Stimulated activated CD8-positive, alpha-beta memory T cell treated with anti-CD3 and anti-CD28 coated beads, Interleukin-7, amount 100 ng/mL, for 1 hour (primary cell): ENCODE measurements around the gene ARAP3.

Experiments
- DNase-seq, 2 donors: peaks; one replicate each; pipeline ENCODE4 v3.0.0-alpha.2; 2020; ENCODE audit warnings: low read depth in 2 of 2

The ARAP3 gene

DNA sequence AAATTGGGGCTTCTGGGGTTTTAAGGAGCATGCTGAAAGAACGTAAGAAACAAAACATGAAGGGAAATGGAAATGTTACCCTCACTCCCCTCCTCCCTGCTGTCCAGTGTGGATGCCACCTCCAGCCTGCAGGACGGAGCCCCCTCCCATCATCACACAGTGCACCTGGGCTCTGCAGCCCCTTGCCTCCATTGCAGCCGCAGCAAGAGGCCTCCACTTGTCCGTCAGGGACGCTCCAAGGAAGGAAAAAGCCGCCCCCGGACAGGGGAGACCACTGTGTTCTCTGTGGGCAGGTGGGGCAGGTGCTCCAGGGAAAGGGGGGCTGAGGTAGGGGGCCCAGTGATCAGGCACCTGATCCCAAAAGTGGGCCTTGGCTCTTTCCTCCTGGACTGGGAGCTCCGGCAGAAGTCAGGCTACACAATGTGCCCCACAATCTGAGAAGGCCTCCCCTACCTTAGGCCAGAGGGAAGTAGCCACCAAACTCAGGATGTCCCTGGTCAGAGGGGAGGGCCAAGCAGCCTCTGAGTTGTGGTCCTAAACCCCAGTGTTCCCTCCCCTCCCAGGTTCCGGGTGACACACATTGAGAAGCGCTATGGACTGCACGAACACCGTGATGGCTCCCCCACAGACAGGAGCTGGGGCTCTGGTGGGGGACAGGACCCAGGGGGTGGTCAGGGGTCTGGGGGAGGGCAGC lies 42.5 kb downstream of the ARAP3 start:
- DNase-seq = no peak

- DNase-seq = no peak
These were observed 43.3 kb downstream of the ARAP3 start for GRCh38 chr5:141638771-141639170.

DNA sequence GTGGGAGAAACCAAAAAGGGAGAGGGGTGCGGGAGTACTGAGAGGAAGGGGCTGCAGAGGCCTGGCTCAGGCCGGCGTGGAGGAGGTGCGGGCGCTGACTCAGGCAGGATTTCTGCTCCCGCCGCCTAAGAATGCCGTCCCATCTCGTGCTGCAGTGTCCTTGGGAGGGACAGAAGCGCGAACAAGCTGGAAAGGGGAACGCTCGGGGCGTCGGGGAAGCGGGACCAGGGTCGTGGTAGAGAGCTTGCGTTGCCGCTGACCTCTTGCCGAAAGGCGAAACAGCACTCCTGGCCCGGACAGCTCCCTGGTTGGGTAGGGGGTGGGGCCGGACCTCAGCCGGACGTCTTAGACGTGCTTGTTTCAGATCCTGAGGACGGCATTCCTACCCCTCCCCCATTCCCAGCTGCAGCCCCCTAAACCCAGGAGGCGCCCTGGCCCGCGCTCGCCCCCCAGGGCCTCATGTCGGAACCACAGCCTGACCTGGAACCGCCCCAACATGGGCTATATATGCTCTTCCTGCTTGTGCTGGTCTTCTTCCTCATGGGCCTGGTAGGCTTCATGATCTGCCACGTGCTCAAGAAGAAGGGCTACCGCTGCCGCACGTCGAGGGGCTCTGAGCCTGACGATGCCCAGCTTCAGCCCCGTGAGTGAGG lies 44.1 kb downstream of the ARAP3 start:
- DNase-seq = peak in 1 of 2 donors; percentile 22

DNA sequence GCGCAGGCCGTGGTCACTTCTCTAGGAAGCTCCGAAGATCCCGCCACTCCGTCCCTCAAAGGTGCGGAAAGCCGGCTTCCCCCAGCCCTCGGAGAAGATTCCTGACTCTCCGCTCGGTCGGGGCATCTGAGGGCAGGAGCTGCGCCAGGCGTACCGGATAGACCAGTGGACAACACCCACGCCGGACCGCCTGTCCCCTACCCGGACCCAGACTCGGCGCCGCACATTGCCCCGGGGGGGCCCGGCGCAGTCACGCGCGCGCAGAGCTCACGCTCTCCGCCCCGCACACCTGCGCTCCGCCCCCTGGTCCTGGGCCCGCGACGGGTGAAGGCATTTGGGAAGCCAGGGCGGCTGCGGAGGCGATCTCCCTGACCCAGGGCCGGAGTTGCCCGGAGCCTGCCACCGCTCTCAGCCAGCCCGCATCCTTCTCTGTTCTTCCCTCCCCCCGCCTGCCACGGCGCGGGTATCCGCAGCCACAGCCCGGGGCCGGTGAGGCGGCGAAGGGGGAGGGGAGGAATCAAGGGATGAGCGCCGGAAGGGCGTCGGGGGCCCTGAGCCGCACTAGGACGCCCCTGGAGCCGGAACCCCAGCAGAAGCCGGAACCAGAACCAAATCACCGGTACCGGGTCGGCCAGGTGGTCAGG lies 44.8 kb downstream of the ARAP3 start:
- no peak for DNase-seq

DNA sequence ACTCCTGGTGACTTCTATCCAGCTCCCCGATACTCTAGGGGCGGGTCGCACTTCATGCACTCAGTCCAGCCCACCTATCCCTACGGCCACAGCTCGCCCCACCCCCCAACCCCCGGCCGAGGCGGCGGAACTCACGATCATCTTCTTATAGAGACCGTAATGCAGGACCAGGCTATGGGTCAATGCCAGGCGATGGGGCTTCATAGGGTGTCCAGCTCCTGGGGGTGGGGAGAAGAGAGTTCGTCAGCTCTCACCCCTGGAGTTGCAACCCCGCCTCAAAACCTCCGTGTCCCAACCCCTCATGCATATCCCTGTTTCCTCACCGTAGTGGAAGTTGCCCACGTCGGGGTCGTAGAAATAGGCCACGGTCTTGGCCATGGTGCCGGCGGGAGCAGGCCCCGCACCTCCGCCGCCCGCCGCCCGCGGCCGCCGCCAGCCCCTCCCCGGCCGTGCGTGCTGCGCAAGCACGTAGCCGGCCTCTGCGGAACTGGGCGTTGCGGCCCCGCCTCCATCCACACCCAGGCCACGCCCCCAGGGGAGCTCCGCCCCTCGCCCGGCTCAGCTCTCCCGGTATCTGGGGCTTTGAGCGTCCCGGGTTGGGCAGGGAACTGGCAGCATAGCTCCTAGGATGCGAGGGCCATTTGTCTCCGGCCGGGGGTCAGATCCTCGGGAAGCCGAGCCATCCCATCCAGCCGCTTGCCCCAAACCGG lies 45.5 kb downstream of the ARAP3 start, which contains the start of the genes HDAC3 and RELL2:
Gene HDAC3 (minus strand): TSS at position 437 of the 710 bp plus-strand sequence. CDS start 59 bp downstream, at position 378.
Gene RELL2 (plus strand): TSS at position 585 of the 710 bp plus-strand sequence. CDS start 1,229 bp downstream, outside the sequence.
- peak; percentile 88 to 93 for DNase-seq

DNA sequence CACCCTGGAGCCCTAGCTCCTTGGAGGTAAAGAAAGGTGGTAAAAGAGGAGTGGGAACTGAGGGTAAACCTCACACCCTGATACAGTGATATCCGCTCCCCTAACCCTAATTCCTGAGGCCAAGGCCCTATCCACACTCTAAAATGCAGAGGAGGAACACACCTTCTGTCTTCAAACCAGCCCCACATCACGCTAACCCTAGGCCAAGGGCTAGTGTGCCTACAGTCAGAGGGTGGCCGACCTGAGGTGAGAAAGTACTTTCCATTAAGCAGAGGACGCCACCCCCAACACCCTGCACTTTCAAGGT lies 46.0 kb downstream of the ARAP3 start:
- DNase-seq = no peak

DNA sequence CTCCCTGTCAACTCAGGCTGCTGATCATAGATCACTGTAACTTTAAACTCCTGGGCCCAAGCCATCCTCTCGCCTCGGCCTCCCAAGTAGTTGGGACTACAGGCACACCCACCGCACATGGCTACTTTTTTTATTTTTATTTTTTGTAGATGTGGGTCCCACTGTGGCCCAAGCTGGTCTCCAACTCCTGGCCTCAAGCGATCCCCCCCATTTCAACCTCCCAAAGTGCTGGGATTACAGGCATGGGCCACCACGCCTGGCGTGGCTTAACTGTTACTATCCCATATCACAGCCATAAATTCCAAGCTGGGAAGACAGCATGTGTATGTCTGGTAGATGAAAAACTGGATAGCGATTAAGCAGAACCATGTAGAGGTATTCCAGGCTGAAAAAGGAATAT lies 46.4 kb downstream of the ARAP3 start:
- no peak for DNase-seq

GRCh38 chr5:141634720-141635119 lies 47.3 kb downstream of the ARAP3 start:
- no peak for DNase-seq

GRCh38 chr5:141633871-141634561 lies 48.0 kb downstream of the ARAP3 start:
- DNase-seq = no peak

DNA sequence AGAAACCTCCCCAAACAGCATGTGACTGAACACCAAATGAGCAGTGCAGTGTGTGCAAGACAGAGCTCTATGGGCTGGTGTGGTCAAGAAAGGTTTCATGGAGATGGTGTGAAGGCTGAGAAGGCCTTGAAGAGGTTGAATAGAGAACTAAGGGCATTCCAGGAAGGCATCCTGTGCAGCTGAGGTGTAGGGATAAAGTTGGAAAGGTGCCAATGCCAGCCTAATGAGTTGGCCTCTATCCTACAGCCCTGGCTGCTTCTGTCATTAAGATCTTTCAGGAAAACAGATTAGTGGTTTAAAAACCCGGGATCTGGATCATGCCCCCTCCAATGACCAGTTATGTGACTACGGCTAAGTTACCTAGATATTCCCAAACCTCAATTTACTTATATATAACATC lies 49.4 kb downstream of the ARAP3 start:
- no peak for DNase-seq

DNA sequence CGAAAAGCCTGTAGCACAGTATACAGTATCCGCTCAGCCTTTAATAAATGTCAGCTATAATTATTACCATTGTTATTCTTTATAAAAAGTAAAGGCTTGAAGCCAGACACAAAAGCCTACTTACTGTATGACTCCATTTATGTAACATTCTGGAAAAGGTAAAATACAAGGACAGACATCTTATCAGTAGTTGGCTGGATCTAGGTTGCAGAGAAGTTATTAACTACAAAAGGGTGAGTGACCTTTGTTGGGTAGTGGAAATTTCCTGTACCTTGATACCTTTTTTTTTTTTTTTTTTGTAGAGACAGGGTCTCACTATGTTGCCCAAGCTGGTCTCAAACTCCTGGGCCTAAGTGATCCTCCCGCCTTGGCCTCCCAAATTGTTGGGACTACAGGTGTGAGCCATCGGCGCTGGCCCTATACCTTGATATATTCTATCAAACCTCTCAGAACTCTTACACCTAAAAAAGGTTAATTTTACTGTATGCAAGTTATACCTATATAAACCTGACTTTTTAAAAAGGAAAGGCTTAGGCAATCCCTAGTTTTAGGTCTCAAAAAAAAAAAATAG lies 51.4 kb downstream of the ARAP3 start:
- no peak for DNase-seq

DNA sequence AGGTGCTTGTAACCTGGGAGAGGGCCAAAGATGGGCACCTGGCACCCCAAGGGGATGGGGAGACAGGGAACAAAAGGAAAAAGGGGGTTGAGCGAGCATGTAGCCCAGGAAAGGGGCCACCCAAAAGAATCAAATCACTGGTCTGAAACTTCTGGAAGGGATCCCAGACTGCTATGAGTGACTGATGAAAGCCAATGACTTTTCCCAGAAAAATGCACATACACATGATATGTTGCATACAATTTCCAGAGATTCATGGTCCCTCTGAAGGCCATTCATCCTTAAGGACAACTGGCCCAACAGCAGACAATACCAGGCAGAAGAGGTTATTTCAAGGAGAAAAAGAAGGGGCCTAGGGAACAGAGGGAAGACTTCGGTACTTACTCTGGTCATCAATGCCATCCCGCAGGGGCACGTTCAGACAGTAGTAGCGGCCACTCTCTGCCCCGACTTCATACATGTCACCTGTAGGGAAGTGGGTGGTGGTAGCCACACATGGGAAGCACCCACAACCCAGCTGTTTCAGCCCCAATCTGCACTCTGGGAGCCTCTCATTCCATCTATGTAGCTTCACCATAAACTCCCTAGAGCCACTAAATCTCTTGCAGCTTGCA lies 53.7 kb downstream of the ARAP3 start:
- DNase-seq = no peak

- DNase-seq = no peak
These were observed 58.4 kb downstream of the ARAP3 start for GRCh38 chr5:141623611-141624010.

- DNase-seq = no peak
These were observed 58.8 kb downstream of the ARAP3 start for GRCh38 chr5:141623186-141623585.

- peak; percentile 98 for DNase-seq
These were observed 63.1 kb downstream of the ARAP3 start, which contains the start of gene DIAPH1 for GRCh38 chr5:141618804-141619554. Gene DIAPH1 (minus strand): TSS chr5:141619000. CDS start chr5:141618914, 86 bp downstream.

GRCh38 chr5:141618030-141618803 lies 63.8 kb downstream of the ARAP3 start:
- DNase-seq = no peak

GRCh38 chr5:141617682-141618029 lies 64.4 kb downstream of the ARAP3 start:
- DNase-seq = no peak

DNA sequence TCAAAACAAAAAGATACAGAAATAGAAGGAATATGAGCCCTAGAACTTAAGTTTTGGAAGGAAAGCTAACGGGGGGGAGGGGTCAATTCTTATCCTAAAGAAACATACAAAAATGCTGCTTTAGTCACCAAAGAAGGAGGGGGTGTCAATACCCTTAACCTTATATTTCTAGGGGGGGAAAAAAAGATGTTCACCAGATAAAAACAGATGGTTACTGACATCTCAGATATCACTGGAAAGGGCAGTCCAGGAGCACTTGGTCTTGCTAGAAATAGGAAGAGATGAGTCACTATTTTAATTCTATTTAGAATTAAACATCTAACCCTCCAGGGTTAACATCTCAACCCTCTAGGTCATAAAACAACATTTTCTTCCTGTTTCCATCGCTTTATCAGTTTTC lies 64.9 kb downstream of the ARAP3 start:
- DNase-seq = no peak

- no peak for DNase-seq
These were observed 65.9 kb downstream of the ARAP3 start for GRCh38 chr5:141615991-141616720.
